ENCODE results near the gene IGF1R. TPM values are rescaled to one million over a fixed set of nuclear protein-coding genes. Genes with fewer than 3 reads are reported as not detected.

Gene IGF1R
- total and polyA plus RNA-seq, 2 of the 13 experiments (the other 11 are each of a cell fraction or from before 2014, with no cell fraction given): 15.9 to 18.4 TPM

GRCh38 chr15:98835876-98836275 is 187.5 kb downstream of the IGF1R start:
- in situ Hi-C loops (cut with HindIII; ENCODE audit: extremely low pct_ligation_motif_present, low pct_unique_long_range_greater_than_20kb): no loop called here
- Histone ChIP-seq H3K27me3 (ENCODE audit: control insufficient read depth in 1 of 2, insufficient read depth in 2 of 2, low read length in 2 of 2) (no peaks in the 10 kb centered on the region), H3K9me3 (ENCODE audit: low read length) (peaks cover 14% of the 10 kb centered on the region; the same call in 1 of the 2 replicates), H3K27ac (ENCODE audit: extremely low read length, insufficient read depth, low read length) (no peak overlapping the region), H2AFZ (ENCODE audit: low read length) (no peak overlapping the region), H3K9ac (ENCODE audit: insufficient read depth, low read depth, low read length) (no peak overlapping the region), H3K36me3 (replicated peaks in 1 of 2; ENCODE audit: control insufficient read depth in 1 of 2, insufficient read depth in 2 of 2, low read length in 2 of 2) (peaks cover 0 to 3% of the 10 kb centered on the region in 2 experiments; a peak in 2 of 5 replicates), H3K4me2 (ENCODE audit: low read depth, low read length) (no peak overlapping the region), H3K79me2 (ENCODE audit: insufficient read depth, low read length) (peaks cover 5% of the 10 kb centered on the region), H3K4me3 (replicated peaks in 1 of 3; ENCODE audit: insufficient read depth in 1 of 3, low read depth in 2 of 3, low read length in 3 of 3) (no peak overlapping the region), H3K4me1 (ENCODE audit: insufficient read depth, low read length) (peaks cover 17% of the 10 kb centered on the region), H4K20me1 (ENCODE audit: insufficient read depth, low read length) (peaks cover 65% of the 10 kb centered on the region)
- no peak for FAIRE-seq
- WGBS (ENCODE audit: low lambda C conversion rate): 100% methylated on average over 4 of the region's 4 CpGs
- ATAC-seq: no peak
- BruUV-seq (replicated peaks): no TSS peak
- intact Hi-C loops (cut with micrococcal nuclease; ENCODE audit: unreplicated experiment): no loop called here
- DNase-seq (ENCODE audit: low spot score): no peak
- ChIA-PET CTCF (ENCODE audit: low intra/inter-chr PET ratio, low total read pairs) (no interaction called here), POLR2A (no interaction called here)
- TF ChIP-seq, protein P1, sequence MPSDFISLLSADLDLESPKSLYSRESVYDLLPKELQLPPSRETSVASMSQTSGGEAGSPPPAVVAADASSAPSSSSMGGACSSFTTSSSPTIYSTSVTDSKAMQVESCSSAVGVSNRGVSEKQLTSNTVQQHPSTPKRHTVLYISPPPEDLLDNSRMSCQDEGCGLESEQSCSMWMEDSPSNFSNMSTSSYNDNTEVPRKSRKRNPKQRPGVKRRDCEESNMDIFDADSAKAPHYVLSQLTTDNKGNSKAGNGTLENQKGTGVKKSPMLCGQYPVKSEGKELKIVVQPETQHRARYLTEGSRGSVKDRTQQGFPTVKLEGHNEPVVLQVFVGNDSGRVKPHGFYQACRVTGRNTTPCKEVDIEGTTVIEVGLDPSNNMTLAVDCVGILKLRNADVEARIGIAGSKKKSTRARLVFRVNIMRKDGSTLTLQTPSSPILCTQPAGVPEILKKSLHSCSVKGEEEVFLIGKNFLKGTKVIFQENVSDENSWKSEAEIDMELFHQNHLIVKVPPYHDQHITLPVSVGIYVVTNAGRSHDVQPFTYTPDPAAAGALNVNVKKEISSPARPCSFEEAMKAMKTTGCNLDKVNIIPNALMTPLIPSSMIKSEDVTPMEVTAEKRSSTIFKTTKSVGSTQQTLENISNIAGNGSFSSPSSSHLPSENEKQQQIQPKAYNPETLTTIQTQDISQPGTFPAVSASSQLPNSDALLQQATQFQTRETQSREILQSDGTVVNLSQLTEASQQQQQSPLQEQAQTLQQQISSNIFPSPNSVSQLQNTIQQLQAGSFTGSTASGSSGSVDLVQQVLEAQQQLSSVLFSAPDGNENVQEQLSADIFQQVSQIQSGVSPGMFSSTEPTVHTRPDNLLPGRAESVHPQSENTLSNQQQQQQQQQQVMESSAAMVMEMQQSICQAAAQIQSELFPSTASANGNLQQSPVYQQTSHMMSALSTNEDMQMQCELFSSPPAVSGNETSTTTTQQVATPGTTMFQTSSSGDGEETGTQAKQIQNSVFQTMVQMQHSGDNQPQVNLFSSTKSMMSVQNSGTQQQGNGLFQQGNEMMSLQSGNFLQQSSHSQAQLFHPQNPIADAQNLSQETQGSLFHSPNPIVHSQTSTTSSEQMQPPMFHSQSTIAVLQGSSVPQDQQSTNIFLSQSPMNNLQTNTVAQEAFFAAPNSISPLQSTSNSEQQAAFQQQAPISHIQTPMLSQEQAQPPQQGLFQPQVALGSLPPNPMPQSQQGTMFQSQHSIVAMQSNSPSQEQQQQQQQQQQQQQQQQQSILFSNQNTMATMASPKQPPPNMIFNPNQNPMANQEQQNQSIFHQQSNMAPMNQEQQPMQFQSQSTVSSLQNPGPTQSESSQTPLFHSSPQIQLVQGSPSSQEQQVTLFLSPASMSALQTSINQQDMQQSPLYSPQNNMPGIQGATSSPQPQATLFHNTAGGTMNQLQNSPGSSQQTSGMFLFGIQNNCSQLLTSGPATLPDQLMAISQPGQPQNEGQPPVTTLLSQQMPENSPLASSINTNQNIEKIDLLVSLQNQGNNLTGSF (CRISPR knock-in tag; IDR thresholded peaks at IDR 0.05): no peak
- no peak for TF ChIP-seq ZNF432 (CRISPR knock-in tag; IDR thresholded peaks at IDR 0.05; ENCODE audit: borderline replicate concordance)
- no peak for TF ChIP-seq ZNF768 (CRISPR knock-in tag; IDR thresholded peaks at IDR 0.05)
